ENCODE results near the gene CRIP1. TPM values are rescaled to one million over a fixed set of nuclear protein-coding genes. Genes with fewer than 3 reads are reported as not detected.

CRIP1 gene
- total RNA-seq, 1 experiment from 2014 or later: 6.9 TPM

DNA sequence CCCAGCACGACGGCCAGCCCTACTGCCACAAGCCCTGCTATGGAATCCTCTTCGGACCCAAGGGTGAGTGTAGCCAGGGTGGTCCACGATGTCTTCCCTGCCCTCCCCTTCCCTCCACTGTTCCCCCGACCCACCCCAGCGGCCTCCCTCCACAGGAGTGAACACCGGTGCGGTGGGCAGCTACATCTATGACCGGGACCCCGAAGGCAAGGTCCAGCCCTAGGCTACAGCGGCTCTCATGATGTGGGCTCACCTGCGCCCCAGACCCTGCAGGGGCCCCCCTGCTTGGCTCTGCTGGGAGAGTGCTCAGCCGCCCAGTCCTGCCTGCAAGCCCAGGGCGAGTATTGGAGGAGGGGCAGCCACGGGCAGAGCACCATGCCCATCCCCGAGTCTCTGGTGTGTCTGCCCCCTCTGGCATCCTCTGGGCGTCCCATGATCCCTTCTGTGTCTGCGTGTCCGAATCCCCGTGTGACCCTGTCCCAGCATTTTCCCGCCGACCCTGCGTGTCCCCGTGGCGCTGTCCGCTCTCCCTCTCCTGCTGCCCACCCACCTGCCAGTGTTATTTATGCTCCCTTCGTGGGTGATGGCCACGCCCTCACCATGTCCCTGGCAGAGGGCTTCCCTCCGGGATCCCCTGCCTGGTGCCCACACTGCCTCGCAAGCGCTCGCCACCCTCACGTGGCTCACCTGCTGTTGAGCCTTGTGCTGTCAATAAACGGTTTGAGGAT is 7.1 kb upstream of the CRIP1 start:
- Histone ChIP-seq H3K79me1 (ENCODE audit: insufficient read depth, low read depth, low read length, poor library complexity, severe bottlenecking) (no peaks in the 10 kb centered on the region), H2AFZ (ENCODE audit: low read length) (no peak overlapping the region), H3K27me3 (ENCODE audit: insufficient read depth, low read length) (peaks cover 36% of the 10 kb centered on the region), H3K18ac (ENCODE audit: insufficient read length, low read depth, low read length) (peak overlapping the region; percentile 74), H3K56ac (ENCODE audit: insufficient read length, low read depth, low read length) (no peak overlapping the region), H3T11ph (ENCODE audit: low read length) (no peak overlapping the region), H3K4ac (ENCODE audit: low read depth, low read length) (no peak overlapping the region), H3K23me2 (ENCODE audit: insufficient read length, low read depth, low read length, poor library complexity, severe bottlenecking) (peaks cover 12% of the 10 kb centered on the region), H3K9ac (ENCODE audit: extremely low read depth, insufficient read length, low read length) (no peak overlapping the region), H3K4me2 (ENCODE audit: insufficient read depth, insufficient read length, low read length) (peak overlapping the region; percentile 32), H4K20me1 (ENCODE audit: control insufficient read depth, insufficient read depth, insufficient read length) (no peaks in the 10 kb centered on the region), H4K91ac (ENCODE audit: insufficient read length, low read depth, low read length) (no peak overlapping the region), H2AK5ac (ENCODE audit: insufficient read length, low read length) (no peak overlapping the region), H2BK12ac (ENCODE audit: insufficient read length, low read depth, low read length) (no peak overlapping the region), H3K23ac (ENCODE audit: insufficient read length, low read depth, low read length) (no peak overlapping the region), H3K9me3 (ENCODE audit: control insufficient read depth, low read depth, low read length) (no peaks in the 10 kb centered on the region), H2BK15ac (ENCODE audit: low read depth, low read length) (no peak overlapping the region), H4K5ac (ENCODE audit: insufficient read length, low read depth, low read length) (no peak overlapping the region), H2BK20ac (ENCODE audit: low read depth, low read length, poor library complexity, severe bottlenecking) (no peak overlapping the region), H2BK120ac (ENCODE audit: low read depth, low read length, poor library complexity, severe bottlenecking) (no peak overlapping the region), H4K8ac (replicated peaks; ENCODE audit: insufficient read length, low read depth, low read length) (no peak overlapping the region), H3K79me2 (ENCODE audit: insufficient read depth, low read length) (no peaks in the 10 kb centered on the region), H2BK5ac (ENCODE audit: insufficient read length, low read length) (no peak overlapping the region), H3K27ac (ENCODE audit: insufficient read length, low read depth, low read length) (no peak overlapping the region), H3K4me1 (ENCODE audit: insufficient read depth, low read length) (no peaks in the 10 kb centered on the region; the same call in 1 of the 2 replicates), H3K14ac (ENCODE audit: insufficient read depth, low read length) (no peak overlapping the region)
- DNase-seq: no peak
- Mint-ChIP-seq H3K4me3 (peak overlapping the region in 1 of 2 experiments; percentile 70; a peak in 4 of 5 replicates), H3K9me3 (peaks cover 0 to 3% of the 10 kb centered on the region in 2 experiments; a peak in 1 of 5 replicates), H3K4me1 (peaks cover 11 to 36% of the 10 kb centered on the region in 2 experiments), H3K36me3 (ENCODE audit: insufficient read depth in 1 of 3, low read depth in 3 of 3) (no peaks in the 10 kb centered on the region), H3K27ac (no peak overlapping the region; a peak in 1 of 7 replicates), H3K27me3 (ENCODE audit: low read depth) (peaks cover 81% of the 10 kb centered on the region)
- no CpG with 5 or more reads among the region's 34 CpGs for WGBS (ENCODE audit: extremely low coverage, insufficient read length, low lambda C conversion rate)
- TF ChIP-seq, protein P1, sequence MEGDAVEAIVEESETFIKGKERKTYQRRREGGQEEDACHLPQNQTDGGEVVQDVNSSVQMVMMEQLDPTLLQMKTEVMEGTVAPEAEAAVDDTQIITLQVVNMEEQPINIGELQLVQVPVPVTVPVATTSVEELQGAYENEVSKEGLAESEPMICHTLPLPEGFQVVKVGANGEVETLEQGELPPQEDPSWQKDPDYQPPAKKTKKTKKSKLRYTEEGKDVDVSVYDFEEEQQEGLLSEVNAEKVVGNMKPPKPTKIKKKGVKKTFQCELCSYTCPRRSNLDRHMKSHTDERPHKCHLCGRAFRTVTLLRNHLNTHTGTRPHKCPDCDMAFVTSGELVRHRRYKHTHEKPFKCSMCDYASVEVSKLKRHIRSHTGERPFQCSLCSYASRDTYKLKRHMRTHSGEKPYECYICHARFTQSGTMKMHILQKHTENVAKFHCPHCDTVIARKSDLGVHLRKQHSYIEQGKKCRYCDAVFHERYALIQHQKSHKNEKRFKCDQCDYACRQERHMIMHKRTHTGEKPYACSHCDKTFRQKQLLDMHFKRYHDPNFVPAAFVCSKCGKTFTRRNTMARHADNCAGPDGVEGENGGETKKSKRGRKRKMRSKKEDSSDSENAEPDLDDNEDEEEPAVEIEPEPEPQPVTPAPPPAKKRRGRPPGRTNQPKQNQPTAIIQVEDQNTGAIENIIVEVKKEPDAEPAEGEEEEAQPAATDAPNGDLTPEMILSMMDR (conservative IDR thresholded peaks at IDR 0.05): no peak
